SU-DHL-6 (cell line): ENCODE data around the gene CTNS.

Source experiments
- EZH2phosphoT487 ChIP-seq: fragments of 200-600 bp; sonication (generic), shearing (Covaris generic); conservative IDR thresholded peaks from 2 replicates; pipeline ENCODE4 v1.6.1; 2018; ENCODE audit warnings: mild to moderate bottlenecking, antibody characterized with exemption, low read length, moderate library complexity, mixed read lengths
- TF ChIP-seq, protein P1 (sequence below): fragments of 200-600 bp; sonication (generic); IDR thresholded peaks from one replicate; pipeline ENCODE4 v1.5.1; 2017; ENCODE audit warnings: antibody characterized with exemption, mild to moderate bottlenecking, low read length, moderate library complexity; ENCODE audit not compliant: insufficient read depth, poor library complexity, severe bottlenecking

- TF ChIP-seq, protein P1, sequence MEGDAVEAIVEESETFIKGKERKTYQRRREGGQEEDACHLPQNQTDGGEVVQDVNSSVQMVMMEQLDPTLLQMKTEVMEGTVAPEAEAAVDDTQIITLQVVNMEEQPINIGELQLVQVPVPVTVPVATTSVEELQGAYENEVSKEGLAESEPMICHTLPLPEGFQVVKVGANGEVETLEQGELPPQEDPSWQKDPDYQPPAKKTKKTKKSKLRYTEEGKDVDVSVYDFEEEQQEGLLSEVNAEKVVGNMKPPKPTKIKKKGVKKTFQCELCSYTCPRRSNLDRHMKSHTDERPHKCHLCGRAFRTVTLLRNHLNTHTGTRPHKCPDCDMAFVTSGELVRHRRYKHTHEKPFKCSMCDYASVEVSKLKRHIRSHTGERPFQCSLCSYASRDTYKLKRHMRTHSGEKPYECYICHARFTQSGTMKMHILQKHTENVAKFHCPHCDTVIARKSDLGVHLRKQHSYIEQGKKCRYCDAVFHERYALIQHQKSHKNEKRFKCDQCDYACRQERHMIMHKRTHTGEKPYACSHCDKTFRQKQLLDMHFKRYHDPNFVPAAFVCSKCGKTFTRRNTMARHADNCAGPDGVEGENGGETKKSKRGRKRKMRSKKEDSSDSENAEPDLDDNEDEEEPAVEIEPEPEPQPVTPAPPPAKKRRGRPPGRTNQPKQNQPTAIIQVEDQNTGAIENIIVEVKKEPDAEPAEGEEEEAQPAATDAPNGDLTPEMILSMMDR, result no peak
- no peak for TF ChIP-seq EZH2phosphoT487
Observed at GRCh38 chr17:3658784-3659449, 22.4 kb downstream of the CTNS start.
